Measurements from ENCODE around the gene GOLGA2. TPM values are rescaled to one million over a fixed set of nuclear protein-coding genes. Genes with fewer than 3 reads are reported as not detected.

The GOLGA2 gene
- polyA plus RNA-seq, 1 of the 3 experiments (the other 2 are of a cell fraction): 103 TPM

- H3K4me2 ChIP-seq: no peak overlapping the region
- TF ChIP-seq, protein P1, sequence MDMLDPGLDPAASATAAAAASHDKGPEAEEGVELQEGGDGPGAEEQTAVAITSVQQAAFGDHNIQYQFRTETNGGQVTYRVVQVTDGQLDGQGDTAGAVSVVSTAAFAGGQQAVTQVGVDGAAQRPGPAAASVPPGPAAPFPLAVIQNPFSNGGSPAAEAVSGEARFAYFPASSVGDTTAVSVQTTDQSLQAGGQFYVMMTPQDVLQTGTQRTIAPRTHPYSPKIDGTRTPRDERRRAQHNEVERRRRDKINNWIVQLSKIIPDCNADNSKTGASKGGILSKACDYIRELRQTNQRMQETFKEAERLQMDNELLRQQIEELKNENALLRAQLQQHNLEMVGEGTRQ (IDR thresholded peaks at IDR 0.05; ENCODE audit: borderline replicate concordance, low read depth, low read length): no peak
- no peak for TF ChIP-seq MEF2A (IDR thresholded peaks at IDR 0.05; ENCODE audit: borderline replicate concordance, low read depth)
- no peak for TF ChIP-seq MXI1 (IDR thresholded peaks at IDR 0.05; ENCODE audit: low read depth, low read length)
- TF ChIP-seq FOXJ3 (CRISPR knock-in tag; IDR thresholded peaks at IDR 0.05): no peak
- no peak for TF ChIP-seq GATA2 (CRISPR knock-in tag; IDR thresholded peaks at IDR 0.05)
- no peaks in the 10 kb centered on the region for H3K79me2 ChIP-seq (ENCODE audit: insufficient read depth)
- no peak overlapping the region for H3K9ac ChIP-seq
- no peaks in the 10 kb centered on the region for H3K9me2 ChIP-seq
- ChIA-PET POLR2A (no interaction called here), CTCF (no interaction called here)
- H3K36me3 ChIP-seq (replicated peaks in 1 of 2; ENCODE audit: control insufficient read depth in 1 of 2, insufficient read depth in 2 of 2, low read length in 1 of 2): peaks cover 0 to 7% of the 10 kb centered on the region in 2 experiments
- no peaks in the 10 kb centered on the region for H4K20me1 ChIP-seq (ENCODE audit: insufficient read depth)
- no peak overlapping the region for H3K4me3 ChIP-seq (ENCODE audit: low read depth in 2 of 2, low read length in 1 of 2)
- no peak overlapping the region for H2AFZ ChIP-seq (ENCODE audit: low read depth)
- H3K9me3 ChIP-seq: no peaks in the 10 kb centered on the region
- peaks cover 17% of the 10 kb centered on the region for H3F3A ChIP-seq (replicated peaks; ENCODE audit: insufficient read depth)
- no peak for DNase-seq
- 100% methylated on average over 3 of the region's 3 CpGs for WGBS (ENCODE audit: low lambda C conversion rate)
- H3K4me1 ChIP-seq (ENCODE audit: control insufficient read depth in 1 of 2, insufficient read depth in 2 of 2, low read depth in 1 of 2, low read length in 1 of 2): peaks cover 0 to 5% of the 10 kb centered on the region in 2 experiments; a peak in 1 of 4 replicates
- no peak overlapping the region for H3K27ac ChIP-seq (ENCODE audit: low read depth in 2 of 2, low read length in 1 of 2)
- no peaks in the 10 kb centered on the region for H3K27me3 ChIP-seq (ENCODE audit: insufficient read depth)
These were observed 24.1 kb downstream of the GOLGA2 start for GRCh38 chr9:128251732-128252100.

DNA sequence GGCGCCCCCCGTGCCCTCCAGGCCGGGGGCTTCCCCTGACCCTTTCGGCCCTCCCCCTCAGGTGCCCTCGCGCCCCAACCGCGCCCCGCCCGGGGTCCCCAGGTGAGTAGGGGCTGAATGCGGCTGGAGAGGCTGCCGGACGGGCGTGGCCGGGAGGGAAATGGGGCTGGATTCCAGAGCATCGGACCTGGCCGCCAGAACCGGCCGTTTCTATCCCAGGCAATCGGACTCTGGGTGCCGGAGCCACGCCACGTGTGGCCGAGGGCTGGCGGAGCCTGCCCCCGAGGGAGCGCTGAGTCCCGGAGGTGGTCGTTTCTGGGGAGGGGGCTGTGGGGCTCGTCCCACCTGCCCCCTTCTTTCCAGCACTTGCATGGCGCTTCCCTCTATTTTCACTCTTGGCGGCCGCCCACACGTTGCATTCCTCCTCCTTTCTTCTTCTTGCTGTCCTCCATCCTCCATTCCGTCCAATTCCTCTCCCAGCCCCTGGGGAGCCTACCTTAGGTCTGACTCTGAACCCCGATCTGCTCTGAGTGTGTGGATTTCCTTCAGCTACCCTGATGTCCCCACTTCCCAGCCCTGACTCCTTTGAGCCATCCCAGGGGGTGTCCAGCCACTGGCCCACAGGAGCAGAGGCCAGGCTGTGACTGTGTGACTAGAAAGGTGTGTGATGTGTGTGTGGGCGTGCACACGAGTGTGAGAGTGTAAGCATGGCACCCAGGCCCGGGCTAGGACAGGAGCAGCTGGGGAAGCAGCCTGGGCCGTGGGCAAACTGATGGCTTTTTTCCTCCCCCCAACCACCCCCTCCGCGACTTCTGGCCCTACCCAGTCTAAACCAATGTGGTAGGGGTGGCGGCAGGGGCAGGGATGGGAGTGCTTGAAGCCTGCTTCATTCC, 24.7 kb downstream of the GOLGA2 start:
- no peaks in the 10 kb centered on the region for H3K9me3 ChIP-seq
- no peak overlapping the region for H3K9ac ChIP-seq
- 95% methylated on average over 43 of the region's 43 CpGs for WGBS (ENCODE audit: low lambda C conversion rate)
- CTCF ChIA-PET: interaction anchor here (0.8 kb wide), 1 partner anchor 41 kb away, joined by 3 read pairs; no protein-coding TSS in a partner anchor
- H4K20me1 ChIP-seq (ENCODE audit: insufficient read depth): no peaks in the 10 kb centered on the region
- peaks cover 3 to 11% of the 10 kb centered on the region in 2 experiments for H3K4me1 ChIP-seq (ENCODE audit: control insufficient read depth in 1 of 2, insufficient read depth in 2 of 2, low read depth in 1 of 2, low read length in 1 of 2)
- no peak overlapping the region for H3K4me2 ChIP-seq
- no peak for DNase-seq
- POLR2A ChIA-PET: no interaction called here
- no peak overlapping the region for H3K4me3 ChIP-seq (ENCODE audit: low read depth in 2 of 2, low read length in 1 of 2)
- no peak overlapping the region for H3K27ac ChIP-seq (ENCODE audit: low read depth in 2 of 2, low read length in 1 of 2)
- no peak overlapping the region for H2AFZ ChIP-seq (ENCODE audit: low read depth)
- H3K27me3 ChIP-seq (ENCODE audit: insufficient read depth): no peaks in the 10 kb centered on the region
- H3K79me2 ChIP-seq (ENCODE audit: insufficient read depth): no peaks in the 10 kb centered on the region
- peaks cover 10% of the 10 kb centered on the region for H3F3A ChIP-seq (replicated peaks; ENCODE audit: insufficient read depth)
- H3K36me3 ChIP-seq (replicated peaks in 1 of 2; ENCODE audit: control insufficient read depth in 1 of 2, insufficient read depth in 2 of 2, low read length in 1 of 2): peaks cover 0 to 7% of the 10 kb centered on the region in 2 experiments
- H3K9me2 ChIP-seq: no peaks in the 10 kb centered on the region
- TF ChIP-seq FOXM1 (IDR thresholded peaks at IDR 0.05; ENCODE audit: low read depth) (no peak), ELF1 (IDR thresholded peaks at IDR 0.05) (no peak), TEAD4 (IDR thresholded peaks at IDR 0.05; ENCODE audit: borderline replicate concordance, insufficient read depth) (no peak), RAD21 (IDR thresholded peaks at IDR 0.05; ENCODE audit: low read length) (no peak), POLR2AphosphoS5 (IDR thresholded peaks at IDR 0.05; ENCODE audit: low read depth, low read length) (no peak), GATA2 (CRISPR knock-in tag; IDR thresholded peaks at IDR 0.05) (no peak), CHD2 (IDR thresholded peaks at IDR 0.05; ENCODE audit: low read length, partially characterized antibody) (no peak), EZH2phosphoT487 (IDR thresholded peaks at IDR 0.05; ENCODE audit: borderline replicate concordance, low read depth) (no peak), CTCF (IDR thresholded peaks at IDR 0.05) (no peak), SMC3 (IDR thresholded peaks at IDR 0.05; ENCODE audit: low read depth, low read length) (no peak)
